SHP77 treated with DMSO at 0.1 percent for 48 hours (cell line): Measurements from ENCODE around the gene PRKACA.

Experiments used
- DNase-seq: peaks from one replicate; lab custom pipeline; 2025; lab: John Stamatoyannopoulos, UW

PRKACA gene

DNA sequence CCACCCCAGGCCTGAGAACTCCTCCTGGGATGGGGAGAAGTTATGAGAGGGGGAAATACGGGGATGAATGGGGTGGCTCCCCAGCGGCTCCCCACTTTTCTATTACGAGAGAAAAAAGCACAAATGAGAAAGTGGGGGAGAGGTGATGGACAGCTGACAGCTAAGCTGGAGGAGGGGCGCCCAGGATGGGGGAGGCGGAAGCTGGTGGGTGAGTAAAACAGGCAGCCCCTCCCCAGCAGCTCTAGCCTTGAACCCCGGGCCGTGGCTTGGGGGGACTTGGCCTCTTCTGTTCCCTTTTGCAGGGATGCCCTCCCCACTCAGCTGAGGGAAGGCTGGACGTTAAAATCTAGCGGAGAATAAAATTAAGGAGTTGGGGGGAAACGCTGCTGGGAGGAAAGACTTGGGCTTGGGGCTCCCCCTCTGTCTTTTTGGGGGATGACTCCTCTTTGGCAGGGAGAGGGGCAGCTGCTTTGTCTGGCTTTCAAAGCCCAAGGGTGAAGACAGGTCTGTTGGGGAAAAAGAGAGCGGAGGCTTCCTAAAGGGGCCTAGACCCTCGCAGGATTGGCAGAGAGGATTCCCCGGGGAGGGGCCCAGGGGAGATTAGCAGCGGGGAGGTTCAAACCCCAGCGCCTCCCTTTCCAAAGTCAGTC lies 25.6 kb downstream of the PRKACA start:
- no peak for DNase-seq

DNA sequence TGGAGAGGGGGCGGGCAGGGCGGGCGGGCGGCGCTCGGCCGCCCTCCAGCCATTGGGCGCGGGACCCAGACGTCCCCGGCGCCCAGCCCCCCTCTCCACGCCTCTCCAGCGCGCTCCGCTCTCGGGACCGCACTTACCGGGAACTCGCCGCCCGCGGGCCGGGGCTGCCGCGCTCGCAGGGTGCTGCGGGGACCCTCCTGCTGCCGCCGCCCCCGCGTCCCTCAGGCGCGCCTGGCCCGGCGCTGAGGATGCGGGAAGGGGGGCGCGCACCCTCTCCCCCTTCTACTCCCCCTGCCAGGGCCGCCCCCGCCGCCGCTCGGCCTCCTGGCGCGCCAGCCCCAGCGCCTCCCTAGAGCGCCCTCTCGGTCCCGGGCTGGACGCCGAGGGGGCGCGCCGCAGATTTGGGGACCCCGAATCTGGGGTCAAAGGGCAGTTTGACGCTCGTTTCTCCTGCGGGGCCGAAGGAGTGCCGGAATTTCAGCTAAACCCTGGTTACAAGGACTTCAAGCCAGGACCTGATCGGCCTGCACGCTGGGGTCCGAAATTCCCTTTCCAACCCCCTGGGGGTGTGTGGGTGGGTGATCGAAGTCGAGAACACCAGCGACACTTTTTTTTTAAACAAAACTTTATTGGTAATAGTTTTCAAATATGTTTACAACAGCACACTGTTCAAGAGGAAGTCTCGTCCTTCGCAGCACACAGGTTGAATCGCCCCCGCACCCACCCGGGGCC lies 26.3 kb downstream of the PRKACA start:
- no peak for DNase-seq

DNA sequence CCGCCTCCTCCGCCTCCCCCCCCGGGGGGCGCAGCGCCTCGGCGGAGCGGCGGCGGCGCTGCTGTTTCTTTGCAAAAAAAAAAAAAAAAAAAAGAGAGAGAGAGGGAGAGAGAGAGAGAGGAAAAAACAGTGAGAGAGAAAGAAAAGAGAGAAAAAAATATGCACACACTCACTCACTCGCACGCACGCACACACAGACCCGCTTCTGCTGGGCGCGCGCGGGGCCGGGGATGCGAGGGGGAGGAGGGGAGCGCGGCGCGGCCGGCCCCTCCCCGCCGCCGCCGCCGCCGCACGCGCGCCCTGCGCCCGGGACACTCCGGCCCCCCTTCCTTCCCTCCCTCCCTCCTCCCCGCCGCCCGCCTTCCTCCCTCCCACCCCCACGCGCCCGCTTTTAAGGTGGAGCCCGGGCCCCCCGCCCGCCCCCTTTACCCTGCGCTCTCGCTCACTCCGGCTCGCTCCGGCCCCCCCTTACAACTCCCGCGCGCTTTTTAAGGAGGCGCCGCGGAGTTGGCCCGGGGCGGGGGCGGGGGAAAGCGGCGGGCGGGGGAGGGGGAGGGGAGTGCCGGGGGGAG lies 27.0 kb downstream of the PRKACA start, which contains the start of gene SAMD1:
TSS of gene SAMD1 (minus strand) at position 243 of the 572 bp plus-strand sequence.
- DNase-seq = peak; percentile 38

DNA sequence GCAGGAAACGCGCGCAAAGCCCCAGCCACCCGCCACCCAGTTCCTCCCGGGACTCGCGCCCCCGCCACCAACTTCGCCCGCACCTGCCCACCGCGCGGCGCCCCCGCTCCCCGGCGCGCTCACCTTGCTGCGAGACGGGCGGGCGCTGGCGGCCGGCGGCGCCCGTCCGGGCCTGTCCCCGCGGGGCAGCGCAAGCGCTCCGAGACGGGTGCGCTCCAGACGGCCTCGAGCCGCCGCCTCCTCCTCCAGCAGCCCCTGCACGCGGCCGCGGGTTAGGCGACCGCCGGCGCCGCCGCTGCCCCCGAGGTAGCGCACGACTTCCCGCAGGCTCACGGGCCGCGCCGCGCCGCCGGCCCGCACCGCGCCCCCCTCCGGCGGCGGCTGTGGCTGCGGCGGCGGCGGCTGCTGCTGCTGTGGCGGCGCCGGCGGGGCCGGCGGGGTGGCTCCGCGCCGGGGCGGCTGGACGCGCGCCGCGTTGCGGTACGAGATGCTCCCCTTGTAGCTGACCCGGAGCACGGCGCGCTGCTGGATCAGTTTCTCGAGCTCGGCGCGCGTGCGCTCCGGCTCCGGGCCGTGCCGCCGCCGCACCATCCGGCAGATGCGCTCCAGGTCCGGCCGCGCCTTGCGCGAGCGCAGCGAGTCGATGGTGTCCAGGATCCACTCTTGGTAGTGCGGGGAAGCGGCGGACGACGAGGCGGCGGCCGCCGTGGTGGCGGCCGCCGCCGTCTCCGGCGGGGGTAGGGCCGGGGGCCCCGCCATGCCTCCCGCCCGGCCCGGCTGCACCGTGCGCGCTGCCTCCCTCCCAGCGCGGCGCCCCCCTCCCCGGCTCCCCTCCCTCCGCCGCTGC lies 27.7 kb downstream of the PRKACA start:
- no peak for DNase-seq

DNA sequence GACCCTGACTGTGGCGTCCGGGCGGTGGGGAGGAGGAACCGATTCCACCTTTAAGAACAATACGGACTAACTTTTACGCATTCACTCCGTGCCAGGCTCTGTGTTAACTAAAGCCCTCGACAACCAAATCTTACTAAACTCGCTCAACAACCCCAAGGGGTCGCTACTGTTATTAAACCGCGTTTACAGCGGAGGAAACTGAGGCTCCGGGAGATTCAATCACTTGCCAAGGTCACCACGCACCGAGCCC lies 28.2 kb downstream of the PRKACA start:
- no peak for DNase-seq

DNA sequence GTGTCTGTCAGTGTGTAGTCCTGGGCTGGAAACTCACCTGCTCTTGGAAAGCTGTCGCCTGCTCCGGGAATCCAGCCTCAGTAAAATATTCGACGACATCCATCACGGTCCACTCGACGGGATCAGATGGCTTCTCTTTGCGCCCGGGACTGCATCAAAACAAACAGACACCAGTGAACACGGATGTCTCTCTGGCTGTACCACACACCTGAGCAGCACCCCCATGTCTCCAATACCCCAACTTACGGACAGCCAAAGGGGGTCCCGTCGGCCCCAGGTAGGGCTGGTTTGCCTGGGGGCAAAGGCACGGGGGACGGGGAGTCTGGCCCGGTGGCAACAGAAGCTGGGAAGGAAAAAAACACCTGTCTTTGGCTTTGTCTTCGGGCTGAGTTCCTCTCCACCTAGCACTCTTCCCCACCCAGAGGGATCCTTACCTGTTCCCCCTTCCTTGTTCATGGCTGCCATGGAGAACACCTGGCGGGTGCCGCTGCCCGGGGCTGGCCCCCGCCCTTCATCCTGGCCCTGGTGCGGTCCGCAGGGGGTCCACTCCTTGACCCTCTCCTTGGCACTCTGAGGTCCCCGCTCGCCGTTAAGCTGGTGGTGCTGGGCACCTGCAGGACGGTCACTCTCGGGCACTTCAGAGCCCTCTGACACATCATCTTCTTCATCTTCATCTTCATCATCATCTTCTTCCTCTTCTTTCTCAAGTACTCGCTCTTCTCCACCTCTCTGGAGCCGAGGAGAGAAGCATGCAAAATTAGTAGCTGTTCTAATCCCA lies 28.7 kb downstream of the PRKACA start:
- DNase-seq = no peak

DNA sequence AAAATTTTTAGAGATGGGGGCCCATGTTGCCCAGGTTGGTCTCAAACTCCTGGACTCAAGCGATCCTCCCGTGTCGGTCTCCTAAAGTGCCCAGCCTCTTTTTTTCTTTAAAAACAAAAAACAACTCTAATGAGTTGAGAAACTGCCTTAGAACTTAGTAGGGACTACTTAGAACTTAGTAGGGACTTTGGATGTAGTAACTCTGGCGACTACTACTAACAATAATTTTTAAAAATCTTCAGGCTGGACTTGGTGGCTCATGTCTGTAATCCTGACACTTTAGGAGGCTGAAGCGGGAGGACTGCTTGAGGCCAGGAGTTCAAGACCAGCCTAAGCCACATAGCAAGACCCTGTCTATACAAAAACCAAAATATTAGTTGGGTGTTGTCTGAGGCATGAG lies 31.5 kb downstream of the PRKACA start:
- no peak for DNase-seq

DNA sequence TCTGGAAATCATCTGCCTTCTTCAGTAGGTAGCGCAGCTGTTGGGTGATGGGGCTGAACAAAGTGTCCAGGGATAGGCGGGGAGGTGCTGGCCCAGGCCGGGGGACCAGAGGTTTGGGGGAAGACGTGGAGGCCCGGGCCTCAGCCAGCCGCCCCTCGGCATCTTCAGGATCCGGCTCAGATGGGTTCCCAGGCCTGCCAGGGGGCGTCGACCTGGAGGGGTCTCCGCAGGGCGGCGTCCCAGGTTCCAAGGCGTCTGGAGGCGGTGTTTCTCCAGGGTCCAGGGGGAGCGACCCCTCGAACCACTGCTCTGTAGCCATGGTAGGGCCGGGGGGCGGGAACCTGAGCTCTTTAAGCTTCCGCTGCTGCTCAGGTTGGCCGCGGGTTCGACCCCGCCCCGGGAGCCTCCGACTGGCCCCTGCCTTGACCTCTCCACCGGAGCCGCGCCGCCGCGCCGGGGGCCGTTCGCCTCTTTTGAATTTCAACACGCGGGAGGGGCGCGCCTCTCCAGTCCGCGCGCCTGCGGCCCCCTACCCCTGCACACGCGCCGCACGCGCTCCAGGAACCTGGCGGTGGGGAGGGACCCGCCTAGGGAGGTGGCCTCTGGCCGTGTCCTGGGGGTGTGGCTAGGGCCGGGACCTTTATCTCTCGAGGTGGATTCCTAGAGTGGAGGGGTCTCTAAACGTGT lies 32.1 kb downstream of the PRKACA start, which contains the start of gene C19orf67:
TSS of gene C19orf67 (minus strand) at position 475 of the 687 bp plus-strand sequence. CDS start at position 319, 156 bp downstream.
- DNase-seq = no peak

DNA sequence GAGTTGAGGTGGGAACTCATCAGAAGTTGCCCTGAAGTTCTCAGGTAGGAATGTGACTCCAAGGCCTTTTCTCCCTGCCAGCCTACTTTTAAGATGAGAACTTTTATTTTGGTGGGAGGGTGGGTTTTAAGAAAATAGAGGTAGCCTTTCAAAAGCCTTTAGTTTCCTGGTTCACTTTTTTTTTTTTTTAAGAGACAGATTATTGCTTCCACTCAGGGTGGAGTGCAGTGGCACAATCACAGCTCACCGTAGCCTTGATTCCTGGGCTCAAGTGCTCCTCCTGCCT lies 34.9 kb downstream of the PRKACA start:
- DNase-seq = no peak

DNA sequence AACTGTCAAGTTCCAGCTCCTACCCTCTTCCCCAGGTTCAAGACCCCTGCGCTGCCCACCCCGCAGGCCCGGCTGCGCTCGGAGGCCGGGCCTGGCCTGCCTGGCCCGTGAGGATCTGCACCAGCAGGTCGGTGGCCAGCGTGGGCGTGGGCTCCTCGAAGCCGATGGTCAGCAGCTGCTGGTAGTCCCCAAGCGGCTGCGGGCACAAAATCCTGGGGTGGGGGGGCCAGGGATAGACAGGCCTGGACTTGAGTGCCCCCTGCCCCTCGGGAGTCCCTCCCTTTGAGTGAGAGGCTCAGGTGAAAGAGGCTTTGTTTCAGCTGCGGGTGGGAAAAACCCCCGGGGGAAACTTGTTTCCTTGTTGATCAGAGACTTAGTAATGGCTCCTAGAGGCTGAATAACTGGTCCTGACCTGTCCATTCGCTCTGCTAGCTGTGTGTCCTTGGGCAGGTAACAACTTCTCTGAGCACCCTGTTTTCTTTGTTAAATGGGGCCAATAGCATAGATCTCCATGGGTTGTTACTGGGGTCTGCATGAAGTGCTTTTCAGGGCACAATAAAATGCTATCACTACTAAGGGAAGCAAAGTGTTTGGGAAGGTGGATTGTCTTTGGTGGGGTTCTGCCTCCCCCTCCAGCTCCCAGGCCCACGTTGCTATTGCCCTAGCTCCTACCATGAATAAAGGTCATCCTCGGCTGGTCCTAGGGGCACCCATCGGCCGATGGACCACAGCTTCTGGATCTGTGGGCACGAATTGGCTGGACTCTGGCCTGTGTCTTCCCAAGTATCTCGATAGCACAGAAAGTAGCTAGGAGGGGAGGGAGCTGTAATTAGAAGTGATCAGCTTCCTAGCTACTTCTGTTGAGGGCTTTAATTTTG lies 35.5 kb downstream of the PRKACA start:
- DNase-seq = no peak

DNA sequence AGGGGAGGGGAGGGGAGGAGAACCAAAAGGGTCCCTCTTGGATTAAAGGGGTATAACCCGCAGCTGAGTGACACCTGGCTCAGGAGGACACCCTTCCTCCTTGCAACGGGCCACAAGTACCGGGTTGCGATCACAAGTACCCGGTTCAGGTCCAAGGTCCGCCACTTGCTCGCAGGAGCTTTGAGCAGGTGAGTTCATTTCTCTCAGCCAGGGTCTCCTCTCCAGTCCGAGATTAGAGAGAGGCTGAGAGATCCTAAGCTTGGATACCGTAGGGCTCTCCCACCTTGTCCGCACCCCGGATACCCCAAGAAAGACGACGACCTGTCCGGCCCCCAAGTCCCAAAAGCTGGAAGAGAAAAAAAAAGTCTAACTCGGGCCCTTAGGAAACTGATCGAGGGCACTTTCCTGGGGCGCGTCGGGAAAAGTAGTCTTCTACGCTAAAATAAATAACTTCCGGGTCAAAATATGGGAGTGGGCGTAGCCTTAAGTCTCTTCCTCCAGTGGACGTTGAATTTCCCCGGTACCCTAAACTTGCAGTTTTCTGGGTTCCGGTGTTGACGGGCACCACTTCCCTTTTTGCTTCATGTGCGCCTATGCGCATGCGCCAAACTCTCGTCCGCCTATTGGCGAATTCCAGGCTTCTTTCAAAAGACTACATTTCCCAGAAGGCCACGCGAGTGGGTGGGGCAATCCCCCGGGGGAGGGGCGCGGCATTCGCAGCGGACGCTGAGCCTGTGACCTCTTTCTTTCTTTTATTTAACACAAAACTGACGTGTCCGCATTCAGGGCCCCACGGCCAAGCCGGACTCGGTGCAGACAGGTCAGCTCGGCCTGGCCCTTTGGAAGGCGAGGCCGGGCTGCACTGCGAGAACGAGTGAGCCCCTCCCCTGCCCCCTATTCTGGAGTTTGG lies 36.4 kb downstream of the PRKACA start:
- DNase-seq = peak; percentile 99

DNA sequence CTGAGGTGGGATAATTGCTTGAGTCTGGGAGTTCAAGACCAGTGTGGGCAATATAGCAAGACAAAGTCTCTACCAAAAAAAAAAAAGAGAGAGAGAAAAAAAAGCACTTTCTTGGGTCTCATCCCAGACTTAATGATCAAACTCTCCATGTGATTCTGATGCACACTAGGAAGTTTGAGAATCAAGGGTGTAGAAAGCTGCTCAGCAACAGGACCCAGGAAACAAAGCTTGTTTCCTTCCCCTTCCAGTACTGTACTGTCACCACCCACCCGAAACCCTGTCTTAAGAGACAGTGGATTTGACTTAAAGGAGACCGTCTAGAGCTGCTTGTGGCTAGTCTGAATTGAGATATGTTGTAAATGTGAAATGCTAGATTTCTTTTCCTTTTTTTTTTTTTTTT lies 39.2 kb downstream of the PRKACA start:
- no peak for DNase-seq

DNA sequence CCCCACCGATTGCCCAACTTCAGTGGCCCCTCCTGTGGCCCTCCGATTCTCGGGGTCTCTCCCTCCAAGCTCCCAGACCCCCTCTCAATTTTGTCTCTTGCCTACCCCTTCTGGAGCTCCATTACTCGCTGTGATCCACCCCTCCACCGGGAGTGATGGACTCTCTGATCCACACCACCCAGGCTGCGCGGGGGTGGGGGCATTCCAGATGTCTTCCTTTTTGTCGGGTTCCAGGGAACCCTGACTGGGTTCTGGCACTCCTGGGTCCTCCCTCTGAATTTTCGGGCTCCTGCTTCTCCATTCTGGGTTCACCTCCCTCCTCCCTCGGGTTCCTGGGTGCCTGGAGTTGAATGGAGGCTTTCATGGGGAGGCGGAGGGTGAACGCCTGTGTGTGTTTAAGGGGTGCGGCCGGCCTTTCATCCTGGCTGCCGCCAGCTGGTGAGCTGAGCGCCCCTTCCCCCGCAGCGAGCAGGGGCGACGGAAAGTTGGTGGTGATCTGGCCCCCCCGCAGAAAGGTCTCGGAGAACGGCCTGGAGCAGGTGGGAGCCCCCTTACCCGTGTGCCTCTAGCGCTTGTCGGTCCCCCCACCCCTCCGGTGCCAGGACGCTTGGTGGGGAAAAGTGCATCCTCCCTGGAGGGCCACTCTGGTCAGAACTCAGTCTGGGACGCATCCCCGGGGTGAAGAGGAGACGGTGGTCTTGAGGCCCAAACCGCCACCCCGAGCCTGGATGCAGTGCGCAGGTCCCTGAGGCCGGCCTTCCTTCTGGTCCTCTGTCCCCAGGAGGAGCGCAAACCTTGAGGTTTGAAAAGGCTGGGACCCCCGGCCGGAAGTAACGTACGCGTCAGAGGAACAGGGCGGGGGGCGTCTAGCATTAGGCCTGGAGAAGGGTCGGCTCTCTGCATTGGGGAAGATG lies 43.4 kb downstream of the PRKACA start:
- DNase-seq = no peak

DNA sequence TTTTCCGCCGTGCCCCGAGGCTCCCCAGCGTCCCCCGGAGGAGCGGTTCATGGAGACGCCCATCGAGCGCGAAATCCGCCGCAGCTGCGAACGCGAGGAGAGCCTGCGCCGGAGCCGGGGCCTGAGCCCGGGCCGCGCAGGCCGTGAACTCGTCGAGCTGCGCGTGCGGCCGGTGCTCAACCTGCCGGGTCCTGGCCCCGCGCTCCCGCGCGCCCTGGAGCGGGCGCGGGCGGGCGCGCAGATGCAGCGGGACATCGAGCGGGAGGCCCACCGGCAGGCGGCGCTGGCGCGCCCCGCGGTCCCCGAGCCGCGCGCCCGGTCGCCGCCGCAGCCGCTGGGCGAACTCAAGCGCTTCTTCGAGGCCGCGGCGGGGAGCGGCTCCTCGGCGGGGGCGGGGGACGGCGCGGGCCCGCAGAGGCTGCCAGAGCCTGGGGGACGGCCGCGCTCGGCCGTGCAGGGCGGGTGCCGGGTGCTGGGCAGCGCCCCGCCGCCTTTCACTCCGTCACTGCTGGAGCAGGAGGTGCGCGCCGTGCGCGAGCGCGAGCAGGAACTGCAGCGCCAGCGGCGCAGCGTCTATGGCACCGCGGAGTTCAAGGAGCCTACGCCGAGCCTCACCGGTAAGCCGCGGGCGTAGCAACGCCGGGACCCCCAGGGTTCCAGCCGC lies 44.2 kb downstream of the PRKACA start:
- DNase-seq = no peak

DNA sequence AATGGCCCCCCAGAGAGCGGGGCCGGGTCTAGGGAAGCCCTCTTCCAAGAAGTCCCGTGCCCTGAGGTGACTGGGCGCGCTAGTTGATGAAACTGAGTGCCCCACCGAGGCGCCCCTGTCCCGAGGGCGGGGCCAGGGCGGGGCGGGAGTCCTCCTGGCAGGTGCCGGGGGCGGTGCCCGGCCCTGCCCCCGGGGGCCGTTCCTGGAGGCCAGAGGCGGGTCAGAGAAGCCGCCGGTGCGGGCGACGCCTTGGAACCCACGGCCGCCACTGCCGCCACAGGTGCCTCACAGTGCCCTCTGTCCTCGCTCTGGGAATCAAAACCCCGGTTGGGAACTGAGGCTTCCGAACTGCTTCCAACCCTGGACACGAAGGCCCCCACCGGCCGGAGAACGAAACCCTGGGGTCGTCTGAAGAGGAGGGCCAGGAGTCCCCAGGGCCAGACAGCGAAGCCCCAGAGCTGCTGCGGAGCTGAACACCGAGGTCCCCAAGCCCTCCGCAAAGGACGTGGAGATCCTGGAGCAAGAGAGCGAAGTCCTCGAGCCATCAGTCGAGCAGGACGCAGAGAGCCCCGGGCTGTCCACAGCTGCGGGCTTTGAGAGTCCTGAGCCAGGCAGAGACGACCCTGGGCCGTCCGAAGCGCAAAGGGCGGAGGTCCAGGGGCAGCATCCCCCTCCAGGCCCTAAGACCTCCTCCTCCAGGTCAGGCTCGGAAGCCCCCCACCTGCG lies 44.9 kb downstream of the PRKACA start, which contains the start of gene MISP3:
TSS of gene MISP3 (plus strand) at position 252 of the 726 bp plus-strand sequence. CDS start 524 bp downstream, outside the sequence.
- DNase-seq = no peak

DNA sequence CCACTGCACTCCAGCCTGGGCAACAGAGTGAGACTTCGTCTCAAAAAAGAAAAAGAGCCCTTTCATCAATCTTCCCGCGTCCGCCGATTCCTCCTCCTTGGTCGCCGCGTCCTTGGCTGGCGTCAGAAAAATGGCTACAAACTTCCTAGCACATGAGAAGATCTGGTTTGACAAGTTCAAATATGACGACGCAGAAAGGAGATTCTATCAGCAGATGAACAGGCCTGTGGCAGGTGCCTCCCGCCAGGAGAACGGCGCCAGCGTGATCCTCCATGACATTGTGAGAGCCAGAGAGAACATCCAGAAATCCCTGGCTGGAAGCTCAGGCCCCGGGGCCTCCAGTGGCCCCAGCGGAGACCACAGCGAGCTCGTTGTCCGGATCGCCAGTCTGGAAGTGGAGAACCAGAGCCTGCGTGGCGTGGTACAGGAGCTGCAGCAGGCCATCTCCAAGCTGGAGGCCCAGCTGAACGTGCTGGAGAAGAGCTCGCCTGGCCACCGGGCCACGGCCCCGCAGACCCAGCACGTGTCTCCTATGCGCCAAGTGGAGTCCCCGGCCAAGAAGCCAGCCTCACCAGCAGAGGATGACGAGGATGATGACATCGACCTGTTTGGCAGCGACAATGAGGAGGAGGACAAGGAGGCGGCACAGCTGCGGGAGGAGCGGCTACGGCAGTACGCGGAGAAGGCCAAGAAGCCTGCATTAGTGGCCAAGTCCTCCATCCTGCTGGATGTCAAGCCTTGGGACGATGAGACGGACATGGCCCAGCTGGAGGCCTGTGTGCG lies 47.1 kb downstream of the PRKACA start:
- DNase-seq = no peak
